HCT116 (cell line): ENCODE measurements around the gene C9orf43. TPM values are rescaled to one million over a fixed set of nuclear protein-coding genes. Genes with fewer than 3 reads are reported as not detected.

ENCODE experiments used
- ATAC-seq: fragments of 200-7000 bp; cut with Tn5 transposase; 2 replicates; pipeline ENCODE4 v1.9.1; 2020; ENCODE audit warnings: mild to moderate bottlenecking, moderate library complexity
- BruUV-seq: library from RNA; stranded (reverse); fragments of 400-500 nt; replicated peaks from 2 replicates; lab custom pipeline; 2021; lab: Mats Ljungman, UMichigan
- CTCF ChIA-PET: fragments of 300-600 bp; sonication (Branson Sonifier 250); formaldehyde crosslinking; loops from one replicate; lab custom pipeline; 2021; ENCODE audit warnings: antibody characterized with exemption; lab: Charles Lee
- POLR2A ChIA-PET: fragments of 300-600, 350-600 bp; sonication (Branson Sonifier 250); formaldehyde crosslinking; loops from one replicate; lab custom pipeline; 2021; ENCODE audit warnings: antibody characterized with exemption; lab: Charles Lee
- RAD21 ChIA-PET, 2 experiments: fragments of 300-600 bp; sonication (Branson Sonifier 250); formaldehyde crosslinking; loops; one replicate each; lab custom pipeline; 2023; ENCODE audit warnings: low total read pairs in 2 of 2; ENCODE audit not compliant: uncharacterized antibody in 2 of 2, unreplicated experiment in 2 of 2, low non-redundant PET in 1 of 2; lab: Charles Lee
- DNase-seq: peaks from one replicate; pipeline ENCODE4 v3.0.0-alpha.2; 2010; ENCODE audit warnings: low read depth, low spot score
- H2AFZ ChIP-seq: fragments of 200-600 bp; shearing (Covaris generic), sonication (generic); 2 replicates; pipeline ENCODE4 v1.6.1; 2017; ENCODE audit warnings: low read depth, mixed run types, mixed read lengths, antibody characterized with exemption, low read length; ENCODE audit not compliant: poor library complexity, severe bottlenecking
- H3K27ac ChIP-seq: 2 replicates; pipeline ENCODE4 v1.5.1; 2012; ENCODE audit warnings: low read depth, low read length
- H3K27me3 ChIP-seq: fragments of 200-600 bp; sonication (generic); 2 replicates; pipeline ENCODE4 v1.6.1; 2016; ENCODE audit warnings: mixed run types, low read length, mixed read lengths; ENCODE audit not compliant: insufficient read depth
- H3K36me3 ChIP-seq, 2 experiments: fragments of 200-500 bp in 1 of 2; fragments of 200-600 bp in 1 of 2; sonication (Bioruptor generic) in 1 of 2; sonication (generic) in 1 of 2; 2 replicates each; pipeline versions ENCODE4 v1.5.1 to v1.6.1; 2014 to 2016; ENCODE audit warnings: low read length in 2 of 2, inconsistent platforms in 1 of 2, mixed read lengths in 1 of 2, mixed run types in 1 of 2; ENCODE audit not compliant: insufficient read depth in 2 of 2, control insufficient read depth in 1 of 2
- H3K4me1 ChIP-seq, 2 experiments: fragments of 200-600 bp in 1 of 2; sonication (generic) in 1 of 2; 2 replicates each; pipeline versions ENCODE4 v1.5.1 to v1.6.1; 2012 to 2017; ENCODE audit warnings: low read length in 2 of 2, inconsistent platforms in 1 of 2, mild to moderate bottlenecking in 1 of 2, mixed read lengths in 1 of 2, mixed run types in 1 of 2, moderate library complexity in 1 of 2; ENCODE audit not compliant: insufficient read depth in 2 of 2, control insufficient read depth in 1 of 2
- H3K4me2 ChIP-seq: fragments of 200-600 bp; sonication (generic); 2 replicates; pipeline ENCODE4 v1.6.1; 2017; ENCODE audit warnings: mixed run types, low read length, mixed read lengths
- H3K4me3 ChIP-seq, 2 experiments: fragments of 200-600 bp in 1 of 2; sonication (generic) in 1 of 2; replicated peaks in 1 of 2; 2 replicates each; pipeline ENCODE4 v1.5.1; 2011 to 2016; ENCODE audit warnings: low read length in 2 of 2, control low read depth in 1 of 2, low read depth in 1 of 2, mild to moderate bottlenecking in 1 of 2, mixed read lengths in 1 of 2, mixed run types in 1 of 2
- H3K79me2 ChIP-seq: fragments of 200-600 bp; sonication (generic); 2 replicates; pipeline ENCODE4 v1.6.1; 2017; ENCODE audit warnings: mild to moderate bottlenecking, mixed run types, low read length, moderate library complexity, mixed read lengths; ENCODE audit not compliant: insufficient read depth
- H3K9ac ChIP-seq: fragments of 200-600 bp; sonication (generic); 2 replicates; pipeline ENCODE4 v1.6.1; 2016; ENCODE audit warnings: low read length, mixed read lengths
- H3K9me2 ChIP-seq: fragments of 200-600 bp; sonication (generic), shearing (Covaris generic); 2 replicates; pipeline ENCODE4 v1.6.1; 2017; ENCODE audit warnings: mixed run types, mild to moderate bottlenecking, moderate library complexity; ENCODE audit not compliant: insufficient read depth
- H3K9me3 ChIP-seq, 2 experiments: fragments of 200-500 bp in 1 of 2; fragments of 200-600 bp in 1 of 2; sonication (Bioruptor generic) in 1 of 2; sonication (generic) in 1 of 2; 2 replicates each; pipeline ENCODE4 v1.6.1; 2014 to 2017; ENCODE audit warnings: low read length in 2 of 2, mixed read lengths in 2 of 2, inconsistent platforms in 1 of 2, low read depth in 1 of 2, mild to moderate bottlenecking in 1 of 2, mixed run types in 1 of 2, moderate library complexity in 1 of 2; ENCODE audit not compliant: control insufficient read depth in 1 of 2, insufficient read depth in 1 of 2
- H4K20me1 ChIP-seq: fragments of 200-600 bp; sonication (generic), shearing (Covaris generic); 2 replicates; pipeline ENCODE4 v1.6.1; 2017; ENCODE audit warnings: mixed run types, mild to moderate bottlenecking, moderate library complexity; ENCODE audit not compliant: insufficient read depth
- ATF3 ChIP-seq: IDR thresholded peaks from 2 replicates; pipeline ENCODE4 v1.6.1; 2012
- CBX3 ChIP-seq: IDR thresholded peaks from 2 replicates; pipeline ENCODE4 v1.6.1; 2012; ENCODE audit warnings: low read depth
- ELF1 ChIP-seq: IDR thresholded peaks from 2 replicates; pipeline ENCODE4 v1.6.1; 2012; ENCODE audit warnings: low read depth, borderline replicate concordance
- EZH2phosphoT487 ChIP-seq: fragments of 200-600 bp; IDR thresholded peaks from 2 replicates; pipeline ENCODE4 v1.6.1; 2018; ENCODE audit warnings: antibody characterized with exemption, borderline replicate concordance
- FOSL1 ChIP-seq: IDR thresholded peaks from 2 replicates; pipeline ENCODE4 v1.6.1; 2012; ENCODE audit warnings: low read depth
- JUND ChIP-seq: IDR thresholded peaks from 2 replicates; pipeline ENCODE4 v1.6.1; 2012
- RAD21 ChIP-seq: IDR thresholded peaks from 2 replicates; pipeline ENCODE4 v1.6.1; 2012; ENCODE audit warnings: low read depth, mild to moderate bottlenecking
- REST ChIP-seq: IDR thresholded peaks from 2 replicates; pipeline ENCODE4 v1.6.1; 2012; ENCODE audit warnings: low read depth
- SRF ChIP-seq: IDR thresholded peaks from 2 replicates; pipeline ENCODE4 v1.6.1; 2012; ENCODE audit warnings: low read depth
- TCF7L2 ChIP-seq: IDR thresholded peaks from 2 replicates; pipeline ENCODE4 v1.7.0; 2011; ENCODE audit warnings: borderline replicate concordance, inconsistent platforms; ENCODE audit not compliant: insufficient read depth, insufficient read length; ENCODE audit errors: extremely low read depth
- ZBTB33 ChIP-seq: IDR thresholded peaks from 2 replicates; pipeline ENCODE4 v1.6.1; 2011; ENCODE audit warnings: mild to moderate bottlenecking, low read length, moderate library complexity; ENCODE audit not compliant: insufficient replicate concordance; ENCODE audit errors: extremely low read depth
- ZFX ChIP-seq: fragments of 450-650 bp; IDR thresholded peaks from 2 replicates; pipeline ENCODE4 v1.6.1; 2017
- intact Hi-C: fragments of 100-400 bp; cut with micrococcal nuclease; formaldehyde crosslinking; loops from 2 replicates; pipeline ENCODE4 v1.10.0; 2022
- total RNA-seq: library from RNA; stranded (reverse); gene quantifications from one replicate; pipeline ENCODE4 v1.2.1, GENCODE V29; 2021; ENCODE audit not compliant: unreplicated experiment
- TF ChIP-seq, protein P1 (sequence below), 3 experiments: fragments of 200-600 bp in 1 of 3; sonication (generic) in 1 of 3; IDR thresholded peaks in 2 of 3; conservative IDR thresholded peaks in 1 of 3; 2 replicates each; pipeline ENCODE4 v1.5.1; 2012 to 2017; ENCODE audit warnings: low read depth in 2 of 3, low read length in 2 of 3, antibody characterized with exemption in 1 of 3, borderline replicate concordance in 1 of 3, control low read depth in 1 of 3, mild to moderate bottlenecking in 1 of 3, mixed read lengths in 1 of 3, mixed run types in 1 of 3, moderate library complexity in 1 of 3; ENCODE audit not compliant: insufficient read depth in 1 of 3

The C9orf43 gene
- total RNA-seq, 1 experiment from 2014 or later = 0.71 TPM

- H3K36me3 ChIP-seq = no peaks in the 10 kb centered on the region
- no peaks in the 10 kb centered on the region for H3K27me3 ChIP-seq
- H2AFZ ChIP-seq = no peak overlapping the region
- peak; percentile 31 for DNase-seq
- CTCF ChIA-PET = interaction anchor here (0.6 to 4.4 kb wide), 16 partner anchors 9 to 225 kb away, joined by 3 to 159 read pairs (median 4); partner anchors contain the start of genes CDC26, FKBP15, PRPF4 and RGS3
- no TSS peak for BruUV-seq
- H3K9me3 ChIP-seq = no peaks in the 10 kb centered on the region
- no peaks in the 10 kb centered on the region for H3K4me1 ChIP-seq
- no peak overlapping the region for H3K4me3 ChIP-seq
- no peak overlapping the region for H3K4me2 ChIP-seq
- H3K9me2 ChIP-seq = no peaks in the 10 kb centered on the region
- POLR2A ChIA-PET = no interaction called here
- no peak overlapping the region for H3K27ac ChIP-seq
- ATAC-seq = peak; percentile 76
- intact Hi-C loops = loop anchor here (2.0 kb wide), 2 partner anchors 144 to 212 kb away; no protein-coding TSS in a partner anchor
- H4K20me1 ChIP-seq = no peaks in the 10 kb centered on the region
- TF ChIP-seq ZBTB33 (no peak), FOSL1 (no peak), TCF7L2 (no peak), RAD21 (peak; percentile 90), JUND (no peak), ELF1 (no peak), REST (no peak), CBX3 (no peak; the same call in 1 of the 2 replicates), SRF (no peak), ZFX (no peak), EZH2phosphoT487 (no peak), ATF3 (no peak)
- TF ChIP-seq, protein P1, sequence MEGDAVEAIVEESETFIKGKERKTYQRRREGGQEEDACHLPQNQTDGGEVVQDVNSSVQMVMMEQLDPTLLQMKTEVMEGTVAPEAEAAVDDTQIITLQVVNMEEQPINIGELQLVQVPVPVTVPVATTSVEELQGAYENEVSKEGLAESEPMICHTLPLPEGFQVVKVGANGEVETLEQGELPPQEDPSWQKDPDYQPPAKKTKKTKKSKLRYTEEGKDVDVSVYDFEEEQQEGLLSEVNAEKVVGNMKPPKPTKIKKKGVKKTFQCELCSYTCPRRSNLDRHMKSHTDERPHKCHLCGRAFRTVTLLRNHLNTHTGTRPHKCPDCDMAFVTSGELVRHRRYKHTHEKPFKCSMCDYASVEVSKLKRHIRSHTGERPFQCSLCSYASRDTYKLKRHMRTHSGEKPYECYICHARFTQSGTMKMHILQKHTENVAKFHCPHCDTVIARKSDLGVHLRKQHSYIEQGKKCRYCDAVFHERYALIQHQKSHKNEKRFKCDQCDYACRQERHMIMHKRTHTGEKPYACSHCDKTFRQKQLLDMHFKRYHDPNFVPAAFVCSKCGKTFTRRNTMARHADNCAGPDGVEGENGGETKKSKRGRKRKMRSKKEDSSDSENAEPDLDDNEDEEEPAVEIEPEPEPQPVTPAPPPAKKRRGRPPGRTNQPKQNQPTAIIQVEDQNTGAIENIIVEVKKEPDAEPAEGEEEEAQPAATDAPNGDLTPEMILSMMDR (IDR thresholded peaks at IDR 0.05 in 2 of 3, conservative IDR thresholded peaks at IDR 0.05 in 1 of 3; ENCODE audit: borderline replicate concordance in 1 of 3, insufficient read depth in 1 of 3, low read depth in 2 of 3, low read length in 2 of 3) = peak; percentile 43 to 86 (median 67)
- no peak overlapping the region for H3K9ac ChIP-seq
- H3K79me2 ChIP-seq = no peaks in the 10 kb centered on the region
- RAD21 ChIA-PET = interaction anchor here (0.8 to 2.2 kb wide), 8 partner anchors 9 to 212 kb away, joined by 3 to 24 read pairs (median 8); no protein-coding TSS in a partner anchor
These were observed 35.8 kb downstream of the C9orf43 start for GRCh38 chr9:113446323-113446740.
